ENCODE data around the gene CDC42BPG. TPM values are rescaled to one million over a fixed set of nuclear protein-coding genes. Genes with fewer than 3 reads are reported as not detected.
"Not testable (repeated sequence)": the region's sequence is repeated elsewhere in the genome, so short reads cannot be mapped to it uniquely, and the experiment has no call there.

CDC42BPG gene
- total and polyA plus RNA-seq, 11 donors = 0.12 to 0.50 (median 0.20) TPM; not detected in 1

DNA sequence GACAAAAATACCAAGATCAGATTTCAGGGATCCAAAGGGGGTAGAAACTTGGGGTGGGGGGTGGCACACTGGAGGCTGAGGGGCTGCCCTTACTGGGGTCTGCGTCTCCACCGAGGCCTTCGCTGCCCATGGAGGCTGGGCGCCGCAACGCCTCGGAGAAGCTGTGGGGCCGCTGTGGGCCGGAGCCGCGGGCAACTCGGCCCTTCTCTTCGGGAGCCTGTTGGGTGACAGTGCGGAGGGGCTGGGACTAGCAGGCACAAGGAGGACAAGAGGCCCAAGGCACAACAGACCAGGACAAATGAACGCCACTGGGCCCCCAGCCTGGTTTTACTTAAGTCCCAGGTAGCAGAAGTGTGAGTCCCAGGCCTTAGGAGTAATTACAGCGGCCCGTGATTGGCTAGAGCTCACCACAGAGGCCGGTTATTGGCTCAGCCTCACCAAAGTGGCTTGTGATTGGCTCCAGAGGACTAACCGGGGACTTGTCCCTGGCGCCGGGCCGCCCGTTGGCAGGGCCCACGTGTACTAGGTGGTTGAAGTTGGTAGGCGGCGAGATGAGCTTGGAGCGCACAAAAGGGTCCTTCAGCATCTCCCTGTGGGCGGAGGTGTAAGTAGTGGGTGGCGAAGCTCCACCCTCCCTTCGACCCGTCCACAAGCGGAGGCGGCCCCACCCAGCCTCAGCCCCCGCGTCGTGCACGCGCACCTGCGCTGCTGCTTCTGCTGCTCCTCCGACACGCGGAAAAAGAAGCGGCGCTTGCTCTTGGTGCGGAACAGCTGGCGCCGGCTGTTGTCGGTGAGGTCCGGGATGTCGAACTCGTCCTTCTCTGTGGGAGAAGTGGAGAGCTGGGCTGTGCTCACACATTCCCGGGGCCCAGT, 17.6 kb downstream of the CDC42BPG start:
- ATAC-seq (no peak), DNase-seq (no peak)
- Histone ChIP-seq H3K27ac (no peak overlapping the region), H3K4me3 (no peak overlapping the region), H3K36me3 (no peaks in the 10 kb centered on the region), H3K27me3 (no peaks in the 10 kb centered on the region), H3K4me1 (no peaks in the 10 kb centered on the region), H3K9me3 (no peaks in the 10 kb centered on the region)
- WGBS, 4 donors = 83 to 93% (median 89%) methylated on average over 50 to 52 of the region's 52 CpGs
- TF ChIP-seq, protein P1, sequence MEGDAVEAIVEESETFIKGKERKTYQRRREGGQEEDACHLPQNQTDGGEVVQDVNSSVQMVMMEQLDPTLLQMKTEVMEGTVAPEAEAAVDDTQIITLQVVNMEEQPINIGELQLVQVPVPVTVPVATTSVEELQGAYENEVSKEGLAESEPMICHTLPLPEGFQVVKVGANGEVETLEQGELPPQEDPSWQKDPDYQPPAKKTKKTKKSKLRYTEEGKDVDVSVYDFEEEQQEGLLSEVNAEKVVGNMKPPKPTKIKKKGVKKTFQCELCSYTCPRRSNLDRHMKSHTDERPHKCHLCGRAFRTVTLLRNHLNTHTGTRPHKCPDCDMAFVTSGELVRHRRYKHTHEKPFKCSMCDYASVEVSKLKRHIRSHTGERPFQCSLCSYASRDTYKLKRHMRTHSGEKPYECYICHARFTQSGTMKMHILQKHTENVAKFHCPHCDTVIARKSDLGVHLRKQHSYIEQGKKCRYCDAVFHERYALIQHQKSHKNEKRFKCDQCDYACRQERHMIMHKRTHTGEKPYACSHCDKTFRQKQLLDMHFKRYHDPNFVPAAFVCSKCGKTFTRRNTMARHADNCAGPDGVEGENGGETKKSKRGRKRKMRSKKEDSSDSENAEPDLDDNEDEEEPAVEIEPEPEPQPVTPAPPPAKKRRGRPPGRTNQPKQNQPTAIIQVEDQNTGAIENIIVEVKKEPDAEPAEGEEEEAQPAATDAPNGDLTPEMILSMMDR (IDR thresholded peaks at IDR 0.05) = no peak
- no peak for TF ChIP-seq POLR2A (IDR thresholded peaks at IDR 0.05)
- intact Hi-C loops (cut with DNase I) = no loop called here

DNA sequence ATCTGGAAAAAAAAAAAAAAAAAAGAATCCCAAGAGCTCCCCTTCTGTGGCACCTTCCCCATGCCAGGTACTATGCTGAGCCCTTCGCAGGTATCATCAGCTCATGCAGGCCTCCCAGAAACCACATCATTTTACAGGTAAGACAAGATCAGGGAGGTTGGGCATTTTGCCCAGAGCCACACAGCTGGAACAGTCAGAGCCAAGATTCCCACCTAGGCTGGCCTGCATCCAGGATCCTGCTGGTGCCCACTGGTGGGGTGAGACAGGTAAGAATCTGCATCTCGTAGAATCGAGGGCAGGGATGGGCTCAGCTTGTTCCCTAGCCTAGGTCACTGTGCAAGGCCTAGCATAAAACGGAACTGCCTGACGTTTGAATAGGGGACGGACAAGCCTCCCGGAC, 18.4 kb downstream of the CDC42BPG start:
- no peaks in the 10 kb centered on the region for H3K36me3 ChIP-seq
- ATAC-seq (no peak), DNase-seq (no peak)
- no peak overlapping the region for H3K4me3 ChIP-seq
- intact Hi-C loops (cut with DNase I) = no loop called here
- no peak overlapping the region for H3K27ac ChIP-seq
- no peaks in the 10 kb centered on the region for H3K4me1 ChIP-seq
- TF ChIP-seq, protein P1 (IDR thresholded peaks at IDR 0.05) = no peak
- no peak for TF ChIP-seq POLR2A (IDR thresholded peaks at IDR 0.05)
- H3K9me3 ChIP-seq = no peaks in the 10 kb centered on the region
- WGBS, 4 donors = 85 to 95% (median 89%) methylated on average over 3 to 7 of the region's 7 CpGs
- H3K27me3 ChIP-seq = no peaks in the 10 kb centered on the region

DNA sequence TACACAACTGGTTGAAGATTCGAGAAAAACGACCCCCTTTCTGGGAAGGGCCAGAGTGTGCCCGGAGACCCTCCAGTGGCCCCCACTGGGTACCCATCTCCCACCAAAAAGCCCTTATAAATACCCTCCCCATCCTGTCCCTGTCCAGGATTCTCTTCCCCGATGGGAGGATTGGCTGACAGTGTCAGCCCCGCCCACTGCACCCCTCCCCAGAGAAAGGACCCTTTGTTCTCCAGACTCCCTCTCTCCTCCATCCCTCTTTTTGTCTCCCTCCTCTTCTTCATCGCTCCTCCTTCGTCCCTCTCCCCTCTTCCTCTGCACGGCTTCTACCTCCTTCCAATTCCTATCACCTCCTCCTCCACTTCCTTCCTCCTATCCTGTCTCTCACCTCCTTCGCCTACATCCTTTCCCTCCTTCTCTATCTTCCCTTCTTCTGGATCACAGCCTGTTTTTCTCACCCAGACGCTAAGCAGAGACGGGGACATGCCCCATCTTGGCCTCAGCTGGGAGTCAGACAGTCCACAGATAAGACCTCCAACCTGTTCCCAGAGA, 20.8 kb downstream of the CDC42BPG start:
- intact Hi-C loops (cut with DNase I) = no loop called here
- Histone ChIP-seq H3K27ac (no peak overlapping the region), H3K4me1 (no peaks in the 10 kb centered on the region), H3K4me3 (no peak overlapping the region), H3K36me3 (no peaks in the 10 kb centered on the region), H3K27me3 (no peaks in the 10 kb centered on the region), H3K9me3 (no peaks in the 10 kb centered on the region)
- ATAC-seq (no peak), DNase-seq (no peak)
- WGBS, 4 donors = 54 to 62% (median 55%) methylated on average over 11 of the region's 11 CpGs
- TF ChIP-seq POLR2A (IDR thresholded peaks at IDR 0.05) = no peak
- TF ChIP-seq, protein P1 (IDR thresholded peaks at IDR 0.05) = no peak

DNA sequence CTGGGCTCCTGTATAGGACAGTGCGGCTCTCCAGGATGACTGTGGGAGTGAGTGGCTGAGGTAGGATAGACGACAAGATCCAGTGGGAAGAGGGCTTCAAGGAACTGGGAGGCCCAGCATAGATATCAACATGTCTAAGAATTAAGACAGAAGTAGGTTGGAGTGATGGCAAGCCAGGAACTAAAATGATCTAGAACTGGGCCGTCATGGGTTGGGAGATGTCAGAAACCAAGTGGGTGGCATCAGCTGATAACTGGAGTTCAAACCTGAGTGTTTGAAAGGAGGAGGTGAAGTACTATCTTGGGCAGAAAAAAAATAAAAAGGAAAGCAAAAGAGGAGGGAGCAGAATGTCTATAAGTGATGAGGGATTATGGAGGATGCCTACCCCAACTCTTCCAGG, 27.0 kb downstream of the CDC42BPG start:
- Histone ChIP-seq H3K4me3 (no peak overlapping the region), H3K27ac (no peak overlapping the region), H3K27me3 (no peaks in the 10 kb centered on the region), H3K9me3 (no peaks in the 10 kb centered on the region), H3K4me1 (no peaks in the 10 kb centered on the region), H3K36me3 (no peaks in the 10 kb centered on the region)
- no peak for TF ChIP-seq POLR2A (IDR thresholded peaks at IDR 0.05)
- TF ChIP-seq, protein P1 (IDR thresholded peaks at IDR 0.05) = no peak
- DNase-seq (no peak), ATAC-seq (no peak)
- intact Hi-C loops (cut with DNase I) = no loop called here
- 76 to 89% (median 80%) methylated on average over 3 of the region's 3 CpGs for WGBS, 4 donors

DNA sequence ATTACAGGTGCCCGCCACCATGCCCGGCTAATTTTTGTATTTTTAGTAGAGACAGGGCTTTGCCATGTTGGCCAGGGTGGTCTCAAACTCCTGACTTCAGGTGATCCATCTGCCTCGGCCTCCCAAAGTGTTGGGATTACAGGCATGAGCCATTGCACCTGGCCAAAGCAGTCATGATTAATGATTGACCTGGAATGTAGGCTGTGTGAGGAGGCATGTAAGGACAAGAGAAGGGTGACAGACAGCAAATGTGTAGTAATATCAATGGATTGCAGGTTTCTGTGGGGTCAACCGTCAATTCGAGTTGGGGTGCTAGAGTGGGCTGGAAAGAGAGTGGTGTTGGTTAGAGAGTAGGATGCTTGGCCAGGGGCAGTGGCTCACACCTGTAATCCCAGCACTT, 29.0 kb downstream of the CDC42BPG start:
- H3K27ac ChIP-seq; H3K4me1 ChIP-seq; DNase-seq; H3K9me3 ChIP-seq; ATAC-seq; H3K27me3 ChIP-seq; H3K4me3 ChIP-seq; intact Hi-C loops (cut with DNase I); H3K36me3 ChIP-seq: not testable (repeated sequence)
- 87 to 94% (median 89%) methylated on average over 5 of the region's 5 CpGs for WGBS, 4 donors

All from heart left ventricle (tissue), 16 donors.